Activated CD4-positive, alpha-beta T cell treated with anti-CD3 and anti-CD28 coated beads, Interleukin-2, amount 10 ng/mL, durations not matched to agents 7 days and 5 days (primary cell): ENCODE measurements around the gene AIFM3. TPM values are rescaled to one million over a fixed set of nuclear protein-coding genes. Genes with fewer than 3 reads are reported as not detected.
"Not testable (repeated sequence)": the region's sequence is repeated elsewhere in the genome, so short reads cannot be mapped to it uniquely, and the experiment has no call there.

Experiments used
- CTCF ChIA-PET: fragments of 350-600 bp; sonication (Branson Sonifier 250); formaldehyde crosslinking; loops from one replicate; lab custom pipeline; 2021; ENCODE audit warnings: antibody characterized with exemption; lab: Charles Lee
- POLR2A ChIA-PET: fragments of 350-600 bp; sonication (Branson Sonifier 250); formaldehyde crosslinking; loops from one replicate; lab custom pipeline; 2021; ENCODE audit warnings: antibody characterized with exemption; lab: Charles Lee
- DNase-seq: peaks from one replicate; pipeline ENCODE4 v3.0.0-alpha.2; 2020
- H3K27ac Mint-ChIP-seq: one replicate; pipeline ENCODE4 v1.8.0; 2021; ENCODE audit warnings: mild to moderate bottlenecking, moderate library complexity, mixed read lengths
- H3K27me3 Mint-ChIP-seq: one replicate; pipeline ENCODE4 v1.8.0; 2021; ENCODE audit warnings: mixed read lengths
- H3K36me3 Mint-ChIP-seq: one replicate; pipeline ENCODE4 v1.8.0; 2021; ENCODE audit warnings: low read depth, mixed read lengths
- H3K4me1 Mint-ChIP-seq: one replicate; pipeline ENCODE4 v1.8.0; 2021; ENCODE audit warnings: mixed read lengths
- H3K4me3 Mint-ChIP-seq: one replicate; pipeline ENCODE4 v1.8.0; 2021; ENCODE audit warnings: mild to moderate bottlenecking, moderate library complexity, mixed read lengths
- H3K9me3 Mint-ChIP-seq: one replicate; pipeline ENCODE4 v1.8.0; 2021; ENCODE audit warnings: mixed read lengths
- total RNA-seq, 2 experiments: library from RNA; stranded (reverse); gene quantifications; one replicate each; pipeline ENCODE4 v1.2.3, GENCODE V29; 2021

The AIFM3 gene
- total RNA-seq, 2 experiments from 2014 or later: 0.25 TPM; not detected in 1

- Mint-ChIP-seq H3K36me3 (no peaks in the 10 kb centered on the region), H3K4me3 (no peak overlapping the region), H3K27me3 (peaks cover 26% of the 10 kb centered on the region), H3K9me3 (no peaks in the 10 kb centered on the region), H3K27ac (no peak overlapping the region), H3K4me1 (peaks cover 10% of the 10 kb centered on the region)
- ChIA-PET POLR2A (no interaction called here), CTCF (interaction anchor here (2.4 kb wide), 1 partner anchor 8 kb away, joined by 6 read pairs; no protein-coding TSS in a partner anchor)
- DNase-seq: no peak
Measured at GRCh38 chr22:20965104-20965887, 1.8 kb upstream of the AIFM3 start.

GRCh38 chr22:20965888-20966855 lies 883 bp upstream of the AIFM3 start:
- CTCF ChIA-PET: interaction anchor here (0.5 to 1.5 kb wide), 2 partner anchors 9 to 106 kb away, joined by 4 read pairs; no protein-coding TSS in a partner anchor

DNA sequence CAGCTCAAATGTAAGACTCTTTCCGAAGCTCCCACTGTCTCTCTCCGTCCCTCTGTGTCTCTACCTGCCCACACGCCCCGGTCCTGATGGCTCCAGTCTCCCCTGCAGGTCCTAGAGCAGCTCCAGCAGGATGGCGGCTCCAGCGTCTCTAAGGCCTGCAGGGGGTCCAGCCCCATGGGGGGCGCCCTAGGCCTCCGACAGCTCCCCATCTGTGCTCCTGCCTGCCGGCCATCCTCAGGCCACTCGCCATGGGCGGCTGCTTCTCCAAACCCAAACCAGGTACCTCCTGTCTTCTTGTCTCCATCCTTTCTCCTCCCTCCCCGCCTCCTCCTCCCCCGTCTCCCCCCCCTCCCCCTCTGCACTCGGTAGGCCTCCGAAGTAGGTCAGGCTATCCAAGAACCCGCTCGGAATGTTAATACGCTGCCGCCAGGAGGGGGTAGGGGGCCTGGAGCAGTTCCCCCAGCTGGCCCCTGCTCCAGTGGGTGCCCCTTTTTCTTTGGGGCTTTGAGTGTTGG lies 699 bp downstream of the AIFM3 start:
- H3K9me3 Mint-ChIP-seq: no peaks in the 10 kb centered on the region
- CTCF ChIA-PET: interaction anchor here (1.5 kb wide), 1 partner anchor 8 kb away, joined by 4 read pairs; no protein-coding TSS in a partner anchor

More at GRCh38 chr22:20965888-20966855, 883 bp upstream of the AIFM3 start:
- H3K9me3 Mint-ChIP-seq: no peaks in the 10 kb centered on the region
- H3K4me3 Mint-ChIP-seq: no peak overlapping the region
- POLR2A ChIA-PET: no interaction called here
- peaks cover 10% of the 10 kb centered on the region for H3K4me1 Mint-ChIP-seq
- H3K27me3 Mint-ChIP-seq: peaks cover 21% of the 10 kb centered on the region
- no peak overlapping the region for H3K27ac Mint-ChIP-seq
- no peak for DNase-seq
- no peaks in the 10 kb centered on the region for H3K36me3 Mint-ChIP-seq

GRCh38 chr22:20968281-20968977 lies 1.4 kb downstream of the AIFM3 start:
- no peaks in the 10 kb centered on the region for H3K9me3 Mint-ChIP-seq
- DNase-seq: no peak
- peaks cover 6% of the 10 kb centered on the region for H3K4me1 Mint-ChIP-seq
- ChIA-PET CTCF (interaction anchor here (0.6 to 1.5 kb wide), 2 partner anchors 11 to 51 kb away, joined by 3 to 4 read pairs; partner anchors contain the start of gene CRKL), POLR2A (no interaction called here)
- H3K4me3 Mint-ChIP-seq: no peak overlapping the region
- no peak overlapping the region for H3K27ac Mint-ChIP-seq
- peaks cover 19% of the 10 kb centered on the region for H3K27me3 Mint-ChIP-seq
- no peaks in the 10 kb centered on the region for H3K36me3 Mint-ChIP-seq

More for the DNA sequence above, 699 bp downstream of the AIFM3 start:
- no peak for DNase-seq
- Mint-ChIP-seq H3K4me3 (no peak overlapping the region), H3K4me1 (peaks cover 6% of the 10 kb centered on the region), H3K36me3 (no peaks in the 10 kb centered on the region), H3K27ac (no peak overlapping the region), H3K27me3 (peaks cover 19% of the 10 kb centered on the region)
- POLR2A ChIA-PET: no interaction called here

- no peak overlapping the region for H3K4me3 Mint-ChIP-seq
- POLR2A ChIA-PET: no interaction called here
- H3K4me1 Mint-ChIP-seq: no peaks in the 10 kb centered on the region
- H3K36me3 Mint-ChIP-seq: no peaks in the 10 kb centered on the region
- no peak overlapping the region for H3K27ac Mint-ChIP-seq
- H3K27me3 Mint-ChIP-seq: no peaks in the 10 kb centered on the region
- DNase-seq: no peak
- CTCF ChIA-PET: interaction anchor here (0.6 kb wide), 1 partner anchor 12 kb away, joined by 3 read pairs; no protein-coding TSS in a partner anchor
- H3K9me3 Mint-ChIP-seq: no peaks in the 10 kb centered on the region
Measured at GRCh38 chr22:20970939-20971657, 4.0 kb downstream of the AIFM3 start.

DNA sequence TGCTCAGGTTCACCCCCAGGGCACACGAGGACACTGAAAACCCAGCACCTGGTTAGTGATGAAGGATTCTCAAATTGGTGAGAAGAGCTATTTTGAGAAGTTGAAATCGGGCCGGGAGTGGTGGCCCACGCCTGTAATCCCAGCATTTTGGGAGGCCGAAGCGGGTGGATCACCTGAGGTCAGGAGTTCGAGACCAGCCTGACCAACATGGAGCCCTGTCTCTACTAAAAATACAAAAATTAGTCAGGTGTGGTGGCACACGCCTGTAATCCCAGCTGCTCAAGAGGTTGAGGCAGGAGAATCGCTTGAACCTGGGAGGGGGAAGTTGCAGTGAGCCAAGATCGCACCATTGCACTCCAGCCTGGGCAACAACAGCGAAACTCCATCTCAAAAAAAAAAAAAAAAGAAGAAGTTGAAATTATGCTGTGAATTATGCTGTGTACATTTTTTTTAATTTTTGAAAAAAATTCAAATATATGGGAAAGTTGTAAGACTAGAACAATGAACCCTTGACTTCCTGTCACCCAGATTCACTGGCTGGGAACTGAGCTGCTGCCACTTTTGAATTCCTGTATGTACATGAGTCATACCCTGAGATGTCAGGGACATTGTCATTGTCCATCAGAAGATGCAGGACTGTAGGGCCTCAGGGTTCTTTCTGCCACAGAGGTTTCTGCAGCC lies 5.1 kb downstream of the AIFM3 start:
- CTCF ChIA-PET: interaction anchor here (0.9 kb wide), 1 partner anchor 27 kb away, joined by 3 read pairs; no protein-coding TSS in a partner anchor
- H3K27me3 Mint-ChIP-seq, H3K36me3 Mint-ChIP-seq, H3K4me3 Mint-ChIP-seq, H3K4me1 Mint-ChIP-seq, DNase-seq, H3K27ac Mint-ChIP-seq, H3K9me3 Mint-ChIP-seq, POLR2A ChIA-PET: not testable (repeated sequence)

- Mint-ChIP-seq H3K4me3 (no peak overlapping the region), H3K27ac (no peak overlapping the region), H3K27me3 (no peaks in the 10 kb centered on the region), H3K9me3 (peaks cover under 1% of the 10 kb centered on the region), H3K4me1 (no peaks in the 10 kb centered on the region), H3K36me3 (no peaks in the 10 kb centered on the region)
- POLR2A ChIA-PET: no interaction called here
- CTCF ChIA-PET: interaction anchor here (0.9 to 1.6 kb wide), 3 partner anchors 9 to 26 kb away, joined by 3 to 6 read pairs (median 4); no protein-coding TSS in a partner anchor
- DNase-seq: no peak
Measured at GRCh38 chr22:20972933-20973577, 6.0 kb downstream of the AIFM3 start.

GRCh38 chr22:20973634-20974286 lies 6.7 kb downstream of the AIFM3 start:
- Mint-ChIP-seq H3K27ac (no peak overlapping the region), H3K9me3 (peaks cover 6% of the 10 kb centered on the region), H3K27me3 (no peaks in the 10 kb centered on the region), H3K36me3 (no peaks in the 10 kb centered on the region), H3K4me3 (no peak overlapping the region), H3K4me1 (peaks cover under 1% of the 10 kb centered on the region)
- CTCF ChIA-PET: interaction anchor here (1.4 to 1.6 kb wide), 3 partner anchors 10 to 38 kb away, joined by 3 to 6 read pairs (median 4); no protein-coding TSS in a partner anchor
- DNase-seq: no peak
- POLR2A ChIA-PET: no interaction called here

DNA sequence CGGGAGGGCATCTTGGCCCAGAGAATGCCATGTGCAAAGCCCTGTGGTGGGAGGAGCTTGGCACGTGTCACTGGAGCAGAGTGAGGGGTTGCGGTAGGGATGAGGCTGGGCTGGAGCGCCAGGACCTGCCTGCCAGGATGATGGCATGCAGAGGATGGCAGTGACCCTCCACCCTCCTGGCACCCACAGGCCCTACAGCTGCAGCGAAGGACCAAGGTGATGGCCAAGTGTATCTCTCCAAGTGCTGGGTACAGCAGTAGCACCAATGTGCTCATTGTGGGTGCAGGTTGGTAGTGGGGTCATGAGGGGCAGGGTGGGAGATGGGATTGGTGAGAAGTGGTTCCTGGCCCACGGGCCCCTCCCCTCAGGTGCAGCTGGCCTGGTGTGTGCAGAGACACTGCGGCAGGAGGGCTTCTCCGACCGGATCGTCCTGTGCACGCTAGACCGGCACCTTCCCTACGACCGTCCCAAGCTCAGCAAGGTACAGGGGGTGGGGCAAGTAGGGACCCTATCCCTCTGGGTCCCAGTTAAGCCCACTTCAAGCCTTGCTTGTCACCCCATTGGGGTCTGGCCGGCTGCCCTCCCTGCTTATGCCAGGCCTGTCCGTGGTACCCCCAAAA lies 7.4 kb downstream of the AIFM3 start:
- H3K9me3 Mint-ChIP-seq: peaks cover 10% of the 10 kb centered on the region
- ChIA-PET CTCF (interaction anchor here (0.9 to 1.6 kb wide), 4 partner anchors 11 to 38 kb away, joined by 3 to 6 read pairs (median 4); no protein-coding TSS in a partner anchor), POLR2A (no interaction called here)
- peaks cover 3% of the 10 kb centered on the region for H3K36me3 Mint-ChIP-seq
- H3K4me3 Mint-ChIP-seq: no peak overlapping the region
- no peaks in the 10 kb centered on the region for H3K27me3 Mint-ChIP-seq
- H3K27ac Mint-ChIP-seq: no peak overlapping the region
- H3K4me1 Mint-ChIP-seq: peaks cover 7% of the 10 kb centered on the region
- no peak for DNase-seq
